Measurements from ENCODE around the gene MYO1E. TPM values are rescaled to one million over a fixed set of nuclear protein-coding genes. Genes with fewer than 3 reads are reported as not detected.
A peak's percentile ranks its signal among the peaks of the same experiment; 100 is the strongest.

The MYO1E gene
- total RNA-seq, 2 donors from 2014 or later: 66.3 to 92.0 TPM

- peak overlapping the region; percentile 86 to 89 for H3K27ac ChIP-seq
- DNase-seq (ENCODE audit: low spot score): no peak
- 98% methylated on average over 8 of the region's 8 CpGs for WGBS
- no peak overlapping the region for H3K4me3 ChIP-seq
- intact Hi-C loops (cut with DNase I): no loop called here
- H3K4me1 ChIP-seq (replicated peaks): peaks cover 7% of the 10 kb centered on the region
- no peaks in the 10 kb centered on the region for H3K9me3 ChIP-seq
- no peaks in the 10 kb centered on the region for H3K27me3 ChIP-seq (replicated peaks; ENCODE audit: insufficient read depth)
- TF ChIP-seq POLR2AphosphoS5 (IDR thresholded peaks at IDR 0.05) (no peak), CTCF (IDR thresholded peaks at IDR 0.05) (no peak), POLR2A (IDR thresholded peaks at IDR 0.05) (no peak)
- H3K36me3 ChIP-seq: no peaks in the 10 kb centered on the region
These were observed 201.6 kb downstream of the MYO1E start for GRCh38 chr15:59171067-59171397.

- TF ChIP-seq POLR2AphosphoS5 (IDR thresholded peaks at IDR 0.05): peak; percentile 88
- TF ChIP-seq CTCF (IDR thresholded peaks at IDR 0.05): peak in 2 of 4 experiments; percentile 15 to 16
- TF ChIP-seq POLR2A (IDR thresholded peaks at IDR 0.05): peak; percentile 42
- Histone ChIP-seq H3K27ac (peak overlapping the region; percentile 86 to 89), H3K9me3 (no peaks in the 10 kb centered on the region), H3K4me1 (replicated peaks) (peaks cover 10% of the 10 kb centered on the region), H3K27me3 (replicated peaks; ENCODE audit: insufficient read depth) (no peaks in the 10 kb centered on the region), H3K36me3 (no peaks in the 10 kb centered on the region), H3K4me3 (no peak overlapping the region)
- intact Hi-C loops (cut with DNase I): no loop called here
- DNase-seq (ENCODE audit: low spot score): peak; percentile 88
- WGBS: 41% methylated on average over 12 of the region's 12 CpGs
These were observed 202.2 kb downstream of the MYO1E start for GRCh38 chr15:59170295-59171066.

GRCh38 chr15:59169251-59169708 lies 203.4 kb downstream of the MYO1E start:
- intact Hi-C loops (cut with DNase I): loop anchor here (10.0 kb wide), 1 partner anchor 184 kb away; the partner anchor contains the start of gene RNF111
- Histone ChIP-seq H3K36me3 (no peaks in the 10 kb centered on the region), H3K27ac (peak overlapping the region; percentile 86 to 89), H3K4me1 (replicated peaks) (peaks cover 10% of the 10 kb centered on the region), H3K27me3 (replicated peaks; ENCODE audit: insufficient read depth) (no peaks in the 10 kb centered on the region), H3K4me3 (no peak overlapping the region), H3K9me3 (no peaks in the 10 kb centered on the region)
- TF ChIP-seq POLR2A (IDR thresholded peaks at IDR 0.05) (no peak), POLR2AphosphoS5 (IDR thresholded peaks at IDR 0.05) (peak; percentile 28)
- WGBS: 68% methylated on average over 3 of the region's 3 CpGs
- no peak for DNase-seq (ENCODE audit: low spot score)

- no peaks in the 10 kb centered on the region for H3K9me3 ChIP-seq
- intact Hi-C loops (cut with DNase I): loop anchor here (10.0 kb wide), 1 partner anchor 184 kb away; the partner anchor contains the start of gene RNF111
- no peak for DNase-seq (ENCODE audit: low spot score)
- TF ChIP-seq POLR2AphosphoS5 (IDR thresholded peaks at IDR 0.05) (no peak), CTCF (IDR thresholded peaks at IDR 0.05) (no peak), POLR2A (IDR thresholded peaks at IDR 0.05) (no peak)
- WGBS: 90% methylated on average over 7 of the region's 7 CpGs
- H3K27me3 ChIP-seq (replicated peaks; ENCODE audit: insufficient read depth): no peaks in the 10 kb centered on the region
- no peak overlapping the region for H3K4me3 ChIP-seq
- peak overlapping the region in 1 of 2 donors; percentile 15 for H3K27ac ChIP-seq
- peaks cover 10% of the 10 kb centered on the region for H3K4me1 ChIP-seq (replicated peaks)
- H3K36me3 ChIP-seq: no peaks in the 10 kb centered on the region
These were observed 204.1 kb downstream of the MYO1E start for GRCh38 chr15:59168536-59168935.

- intact Hi-C loops (cut with DNase I): loop anchor here (10.0 kb wide), 1 partner anchor 182 kb away; the partner anchor contains the start of gene RNF111
- Histone ChIP-seq H3K27me3 (replicated peaks; ENCODE audit: insufficient read depth) (no peaks in the 10 kb centered on the region), H3K27ac (peak overlapping the region; percentile 62 to 69), H3K4me3 (no peak overlapping the region), H3K36me3 (no peaks in the 10 kb centered on the region), H3K9me3 (no peaks in the 10 kb centered on the region), H3K4me1 (replicated peaks) (peaks cover 10% of the 10 kb centered on the region)
- WGBS: 59% methylated on average over 11 of the region's 11 CpGs
- TF ChIP-seq POLR2A (IDR thresholded peaks at IDR 0.05) (no peak), POLR2AphosphoS5 (IDR thresholded peaks at IDR 0.05) (no peak), CTCF (IDR thresholded peaks at IDR 0.05) (no peak)
- no peak for DNase-seq (ENCODE audit: low spot score)
These were observed 205.9 kb downstream of the MYO1E start for GRCh38 chr15:59166601-59167265.

All from prostate gland (tissue), 2 donors.